Measurements from ENCODE around the gene GOLGA5. TPM values are rescaled to one million over a fixed set of nuclear protein-coding genes. Genes with fewer than 3 reads are reported as not detected.

The GOLGA5 gene
- 21.4 and 23.5 TPM in 2 replicates for total RNA-seq (2014; rRNA removed)
- percentile 88 among the genes with signal in this experiment for Bru-seq, nascent RNA
- BruChase-seq, experiment 1, labeled RNA remaining after a 6-hour chase, result percentile 81 among the genes with signal in this experiment
- BruChase-seq, experiment 2, labeled RNA remaining after a 2-hour chase, result percentile 81 among the genes with signal in this experiment
- long read RNA-seq, transcript GOLGA5-201 (13 exons, 2,969 nt), result major isoform, 122 of 159 reads
- long read RNA-seq, partial matches to known transcripts, result 10 of 159 reads
- long read RNA-seq, other reads (novel, unspliced or antisense), result 27 of 159 reads

GRCh38 chr14:92793709-92794546 is at the start of gene GOLGA5:
Gene GOLGA5, plus strand, starts transcription at chr14:92794305. Its CDS starts 3,133 bp downstream, at chr14:92797438.
- peak; percentile 97 for DNase-seq
- no peaks in the 10 kb centered on the region for H4K20me1 ChIP-seq (ENCODE audit: low read length)
- CTCF ChIA-PET, result no interaction called here
- H3K9me2 ChIP-seq (replicated peaks; ENCODE audit: low read length), result no peaks in the 10 kb centered on the region
- peak within 1 kb of the TSS; percentile 87 for H2AFZ ChIP-seq (ENCODE audit: low read length)
- H3K4me2 ChIP-seq (ENCODE audit: low read length), result peak within 1 kb of the TSS; percentile 94
- intact Hi-C loops (cut with micrococcal nuclease), result no loop called here
- peaks cover 37% of the 10 kb centered on the region for H3K79me2 ChIP-seq (ENCODE audit: low read length)
- H3K27ac ChIP-seq (ENCODE audit: low read length), result peak within 1 kb of the TSS; percentile 60
- POLR2A ChIA-PET (ENCODE audit: unreplicated experiment), result interaction anchor here (0.6 kb wide), 2 partner anchors 46 to 65 kb away, joined by 3 read pairs; partner anchors contain the start of gene LGMN
- H3F3A ChIP-seq (ENCODE audit: low read length, unreplicated experiment), result no peaks in the 10 kb centered on the region
- no TSS peak for BruUV-seq (replicated peaks)
- peak; percentile 97 for ATAC-seq
- H3K36me3 ChIP-seq (ENCODE audit: low read depth, low read length), result peaks cover 13% of the 10 kb centered on the region
- no peak for TF ChIP-seq CTCF (conservative IDR thresholded peaks at IDR 0.05; ENCODE audit: low read depth, low read length)
- no peak for TF ChIP-seq EZH2phosphoT487 (IDR thresholded peaks at IDR 0.05; ENCODE audit: borderline replicate concordance, low read length)
- no peak for TF ChIP-seq EZH2 (IDR thresholded peaks at IDR 0.05; ENCODE audit: low read length, unreplicated experiment)
- H3K27me3 ChIP-seq (ENCODE audit: low read length), result no peaks in the 10 kb centered on the region
- peak within 1 kb of the TSS; percentile 96 for H3K9ac ChIP-seq (ENCODE audit: low read length)
- peaks cover 15% of the 10 kb centered on the region for H3K4me1 ChIP-seq (ENCODE audit: insufficient read depth, low read length)
- H3K4me3 ChIP-seq (ENCODE audit: low read length), result peak within 1 kb of the TSS; percentile 91
- H3K9me3 ChIP-seq (ENCODE audit: low read length), result peaks cover 8% of the 10 kb centered on the region; the same call in 1 of the 2 replicates

DNA sequence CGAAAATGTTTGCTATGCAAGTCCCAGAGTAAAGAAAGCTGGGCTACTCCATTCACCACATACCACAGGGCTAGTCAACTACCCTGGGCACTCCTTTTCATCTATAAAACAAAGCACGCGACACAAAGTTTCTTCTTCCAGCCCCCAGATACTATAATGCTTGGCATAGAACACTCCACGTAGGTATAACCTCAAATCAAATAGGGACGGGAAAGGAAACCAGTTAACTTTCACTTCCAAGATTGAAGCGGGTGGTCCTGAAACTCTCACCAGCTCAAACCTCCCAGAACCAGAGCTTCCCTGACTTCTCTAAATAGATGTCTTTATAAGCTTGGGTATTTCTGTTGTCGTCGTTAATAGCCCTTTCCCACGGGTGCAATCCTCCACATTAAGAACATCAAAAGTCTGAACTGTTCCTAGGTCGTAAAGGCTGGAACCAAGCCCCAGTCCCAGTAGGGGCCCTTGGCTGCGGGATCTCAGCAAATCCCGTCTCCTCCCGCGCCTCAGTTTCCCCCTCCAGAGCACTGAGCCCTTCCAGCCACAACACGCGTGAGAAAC is 46.3 kb upstream of the GOLGA5 start:
- H3K27ac ChIP-seq (ENCODE audit: low read length), result peak overlapping the region; percentile 7; the same call in 1 of the 2 replicates
- H3K36me3 ChIP-seq (ENCODE audit: low read depth, low read length), result no peaks in the 10 kb centered on the region
- H3K27me3 ChIP-seq (ENCODE audit: low read length), result no peaks in the 10 kb centered on the region
- DNase-seq (peak; percentile 35), ATAC-seq (peak; percentile 32)
- H3F3A ChIP-seq (ENCODE audit: low read length, unreplicated experiment), result no peaks in the 10 kb centered on the region
- peak overlapping the region; percentile 94 for H3K4me3 ChIP-seq (ENCODE audit: low read length)
- POLR2A ChIA-PET (ENCODE audit: unreplicated experiment), result interaction anchor here (0.6 to 0.8 kb wide), 2 partner anchors 19 to 46 kb away, joined by 3 read pairs; partner anchors contain the start of gene GOLGA5
- peaks cover 6% of the 10 kb centered on the region for H3K4me1 ChIP-seq (ENCODE audit: insufficient read depth, low read length)
- CTCF ChIA-PET, result interaction anchor here (1.0 kb wide), 1 partner anchor 22 kb away, joined by 4 read pairs; no protein-coding TSS in a partner anchor
- BruUV-seq (replicated peaks), result TSS peak; percentile 57
- H3K9me3 ChIP-seq (ENCODE audit: low read length), result no peaks in the 10 kb centered on the region
- H2AFZ ChIP-seq (ENCODE audit: low read length), result peak overlapping the region; percentile 58
- peaks cover 26% of the 10 kb centered on the region for H3K79me2 ChIP-seq (ENCODE audit: low read length)
- H3K4me2 ChIP-seq (ENCODE audit: low read length), result peak overlapping the region; percentile 98
- H3K9me2 ChIP-seq (replicated peaks; ENCODE audit: low read length), result no peaks in the 10 kb centered on the region
- intact Hi-C loops (cut with micrococcal nuclease), result loop anchor here (1.0 to 5.0 kb wide), 3 partner anchors 21 to 36 kb away; no protein-coding TSS in a partner anchor
- peaks cover 3% of the 10 kb centered on the region; the same call in 1 of the 2 replicates for H4K20me1 ChIP-seq (ENCODE audit: low read length)
- H3K9ac ChIP-seq (ENCODE audit: low read length), result peak overlapping the region; percentile 80
- TF ChIP-seq EZH2 (IDR thresholded peaks at IDR 0.05; ENCODE audit: low read length, unreplicated experiment) (no peak), EZH2phosphoT487 (IDR thresholded peaks at IDR 0.05; ENCODE audit: borderline replicate concordance, low read length) (no peak), CTCF (conservative IDR thresholded peaks at IDR 0.05; ENCODE audit: low read depth, low read length) (no peak)

Measured in PC-3 (cell line).